GM20000 (cell line): Measurements from ENCODE around the gene UBQLN4.

Experiments
- DNase-seq: peaks from one replicate; pipeline ENCODE4 v3.0.0; 2012; ENCODE audit warnings: low spot score
- CTCF ChIP-seq: IDR thresholded peaks from 2 replicates; pipeline ENCODE4 v1.5.1; 2012; ENCODE audit warnings: mild to moderate bottlenecking, control low read depth; ENCODE audit errors: extremely low read depth, missing control alignments

UBQLN4 gene

GRCh38 chr1:156053768-156054499 lies at the start of gene UBQLN4:
Gene UBQLN4, minus strand, starts transcription at chr1:156053798. Its CDS starts 97 bp downstream, at chr1:156053701.
- peak; percentile 98 for DNase-seq
- peak; percentile 92 for TF ChIP-seq CTCF

GRCh38 chr1:156102633-156103511 lies 49.3 kb upstream of the UBQLN4 start:
- no peak for TF ChIP-seq CTCF

GRCh38 chr1:156101880-156102279 lies 48.3 kb upstream of the UBQLN4 start:
- DNase-seq, result no peak
- TF ChIP-seq CTCF, result no peak

More at GRCh38 chr1:156102633-156103511, 49.3 kb upstream of the UBQLN4 start:
- no peak for DNase-seq

GRCh38 chr1:156100205-156100995 lies 46.8 kb upstream of the UBQLN4 start:
- DNase-seq, result no peak
- TF ChIP-seq CTCF, result no peak

GRCh38 chr1:156099282-156099681 lies 45.7 kb upstream of the UBQLN4 start:
- TF ChIP-seq CTCF, result no peak
- no peak for DNase-seq

GRCh38 chr1:156098784-156099183 lies 45.2 kb upstream of the UBQLN4 start:
- no peak for DNase-seq
- no peak for TF ChIP-seq CTCF
